Measurements from ENCODE around the gene MRPL50. TPM values are rescaled to one million over a fixed set of nuclear protein-coding genes. Genes with fewer than 3 reads are reported as not detected.

MRPL50 gene
- total RNA-seq, 2 donors from 2014 or later: 15.5 to 17.4 TPM

- no peaks in the 10 kb centered on the region for H3K4me1 Mint-ChIP-seq
- H3K9me3 Mint-ChIP-seq: no peaks in the 10 kb centered on the region
- H3K9me3 ChIP-seq (ENCODE audit: control insufficient read depth, low read length): no peaks in the 10 kb centered on the region
- no peak for TF ChIP-seq CTCF (conservative IDR thresholded peaks at IDR 0.05)
- DNase-seq: no peak
- no peak within 1 kb of the TSS for H3K9ac ChIP-seq (ENCODE audit: extremely low read depth, low read length, poor library complexity, severe bottlenecking)
- no peak within 1 kb of the TSS for H3K4me3 ChIP-seq (ENCODE audit: low read length)
- H3K27me3 ChIP-seq (ENCODE audit: control insufficient read depth, insufficient read depth, low read length, poor library complexity, severe bottlenecking): no peaks in the 10 kb centered on the region
- H3K27ac Mint-ChIP-seq: no peak within 1 kb of the TSS
- H3K27ac ChIP-seq (ENCODE audit: low read depth, low read length): no peak within 1 kb of the TSS
- H3K4me1 ChIP-seq (ENCODE audit: control insufficient read depth, insufficient read depth, low read length): no peaks in the 10 kb centered on the region
- no peak within 1 kb of the TSS for H3K4me3 Mint-ChIP-seq
- H3K27me3 Mint-ChIP-seq (ENCODE audit: insufficient read depth): peaks cover under 1% of the 10 kb centered on the region
- H3K36me3 ChIP-seq (ENCODE audit: control insufficient read depth, insufficient read depth, low read length): no peaks in the 10 kb centered on the region
- WGBS, 2 experiments (ENCODE audit: insufficient coverage in 1 of 2, insufficient read length in 1 of 2): 80 to 90% methylated on average over 1 to 2 of the region's 2 CpGs
- no peaks in the 10 kb centered on the region for H3K36me3 Mint-ChIP-seq (ENCODE audit: low read depth)
Observed at GRCh38 chr9:101435601-101436079, 37.2 kb upstream of the MRPL50 start, which contains the start of gene ALDOB. ALDOB (minus strand) TSS chr9:101435774; CDS start chr9:101430887, 4,887 bp downstream.

- no peak overlapping the region for H3K9ac ChIP-seq (ENCODE audit: extremely low read depth, low read length, poor library complexity, severe bottlenecking)
- H3K4me3 Mint-ChIP-seq: no peak overlapping the region
- peaks cover 5% of the 10 kb centered on the region for H3K27me3 Mint-ChIP-seq (ENCODE audit: insufficient read depth)
- H3K36me3 Mint-ChIP-seq (ENCODE audit: low read depth): no peaks in the 10 kb centered on the region
- H3K27ac ChIP-seq (ENCODE audit: low read depth, low read length): no peak overlapping the region
- no peak overlapping the region for H3K27ac Mint-ChIP-seq
- H3K9me3 Mint-ChIP-seq: no peaks in the 10 kb centered on the region
- H3K4me1 ChIP-seq (ENCODE audit: control insufficient read depth, insufficient read depth, low read length): no peaks in the 10 kb centered on the region
- 92 to 94% methylated on average over 3 of the region's 3 CpGs for WGBS, 2 experiments (ENCODE audit: insufficient coverage in 1 of 2, insufficient read length in 1 of 2)
- no peaks in the 10 kb centered on the region for H3K27me3 ChIP-seq (ENCODE audit: control insufficient read depth, insufficient read depth, low read length, poor library complexity, severe bottlenecking)
- H3K4me1 Mint-ChIP-seq: no peaks in the 10 kb centered on the region
- DNase-seq: no peak
- TF ChIP-seq CTCF (conservative IDR thresholded peaks at IDR 0.05): no peak
- H3K9me3 ChIP-seq (ENCODE audit: control insufficient read depth, low read length): no peaks in the 10 kb centered on the region
- no peak overlapping the region for H3K4me3 ChIP-seq (ENCODE audit: low read length)
- no peaks in the 10 kb centered on the region for H3K36me3 ChIP-seq (ENCODE audit: control insufficient read depth, insufficient read depth, low read length)
Observed at GRCh38 chr9:101434998-101435397, 36.6 kb upstream of the MRPL50 start.

- Mint-ChIP-seq H3K9me3 (no peaks in the 10 kb centered on the region), H3K4me3 (no peak overlapping the region), H3K27me3 (ENCODE audit: insufficient read depth) (peaks cover 9% of the 10 kb centered on the region), H3K4me1 (no peaks in the 10 kb centered on the region), H3K27ac (no peak overlapping the region), H3K36me3 (ENCODE audit: low read depth) (no peaks in the 10 kb centered on the region)
- no peak overlapping the region for H3K27ac ChIP-seq (ENCODE audit: low read depth, low read length)
- 91 to 100% methylated on average over 1 to 3 of the region's 3 CpGs for WGBS, 2 experiments (ENCODE audit: insufficient coverage in 1 of 2, insufficient read length in 1 of 2)
- no peaks in the 10 kb centered on the region for H3K9me3 ChIP-seq (ENCODE audit: control insufficient read depth, low read length)
- no peak overlapping the region for H3K4me3 ChIP-seq (ENCODE audit: low read length)
- TF ChIP-seq CTCF (conservative IDR thresholded peaks at IDR 0.05): no peak
- no peaks in the 10 kb centered on the region for H3K36me3 ChIP-seq (ENCODE audit: control insufficient read depth, insufficient read depth, low read length)
- DNase-seq: no peak
- H3K4me1 ChIP-seq (ENCODE audit: control insufficient read depth, insufficient read depth, low read length): no peaks in the 10 kb centered on the region
- H3K27me3 ChIP-seq (ENCODE audit: control insufficient read depth, insufficient read depth, low read length, poor library complexity, severe bottlenecking): no peaks in the 10 kb centered on the region
- no peak overlapping the region for H3K9ac ChIP-seq (ENCODE audit: extremely low read depth, low read length, poor library complexity, severe bottlenecking)
Observed at GRCh38 chr9:101433229-101433628, 34.8 kb upstream of the MRPL50 start.
